Suprapubic skin (tissue), 4 donors: ENCODE results near the gene ROR2. TPM values are rescaled to one million over a fixed set of nuclear protein-coding genes. Genes with fewer than 3 reads are reported as not detected.
A peak's percentile ranks its signal among the peaks of the same experiment; 100 is the strongest.

ENCODE experiments used
- DNase-seq, 2 donors: peaks; one replicate each; pipeline ENCODE4 v3.0.0-alpha.2; 2019; ENCODE audit warnings: low spot score in 2 of 2
- H3K27ac ChIP-seq: fragments of 200-600 bp; sonication (generic); one replicate; pipeline ENCODE4 v1.5.1; 2019
- H3K27me3 ChIP-seq: fragments of 200-600 bp; sonication (generic); one replicate; pipeline ENCODE4 v1.5.1; 2019
- H3K36me3 ChIP-seq: fragments of 200-600 bp; sonication (generic); one replicate; pipeline ENCODE4 v1.5.1; 2019
- H3K4me1 ChIP-seq: fragments of 200-600 bp; sonication (generic); one replicate; pipeline ENCODE4 v1.5.1; 2019
- H3K4me3 ChIP-seq: fragments of 200-600 bp; sonication (generic); one replicate; pipeline ENCODE4 v1.5.1; 2019; ENCODE audit warnings: mild to moderate bottlenecking
- H3K9me3 ChIP-seq: fragments of 200-600 bp; sonication (generic); one replicate; pipeline ENCODE4 v1.5.1; 2019
- EP300 ChIP-seq: sonication (generic); formaldehyde crosslinking; IDR thresholded peaks from one replicate; pipeline ENCODE4 v1.6.1; 2017; ENCODE audit warnings: antibody characterized with exemption
- POLR2A ChIP-seq, 2 donors: fragments of 450-650 bp; IDR thresholded peaks; one replicate each; pipeline ENCODE4 v1.6.1; 2017; ENCODE audit warnings: antibody characterized with exemption in 2 of 2, mild to moderate bottlenecking in 2 of 2, moderate library complexity in 2 of 2
- POLR2AphosphoS5 ChIP-seq, 3 donors: sonication (generic); formaldehyde crosslinking; IDR thresholded peaks; one replicate each; pipeline ENCODE4 v1.6.1; 2017; ENCODE audit warnings: antibody characterized with exemption in 3 of 3
- WGBS: methylation state at CpG from one replicate; pipeline ENCODE4 v1.1.5; 2018; 5-methylcytosine and 5-hydroxymethylcytosine counted together
- total RNA-seq, 4 donors: library from RNA; depleted of rRNA; stranded (reverse); fragments of >200 nt; gene quantifications; one replicate each; pipeline ENCODE4 v1.1.0, GENCODE V29; 2016
- TF ChIP-seq, protein P1 (sequence below), 2 donors: fragments of 200-600 bp in 1 of 2; fragments of 450-650 bp in 1 of 2; sonication (generic) in 1 of 2; IDR thresholded peaks; one replicate each; pipeline ENCODE4 v1.5.1; 2016 to 2019; ENCODE audit warnings: antibody characterized with exemption in 2 of 2, mild to moderate bottlenecking in 1 of 2, moderate library complexity in 1 of 2

The ROR2 gene
- 1 to 10 TPM; 3.3 to 7.3 (median 5.0) TPM for total RNA-seq

DNA sequence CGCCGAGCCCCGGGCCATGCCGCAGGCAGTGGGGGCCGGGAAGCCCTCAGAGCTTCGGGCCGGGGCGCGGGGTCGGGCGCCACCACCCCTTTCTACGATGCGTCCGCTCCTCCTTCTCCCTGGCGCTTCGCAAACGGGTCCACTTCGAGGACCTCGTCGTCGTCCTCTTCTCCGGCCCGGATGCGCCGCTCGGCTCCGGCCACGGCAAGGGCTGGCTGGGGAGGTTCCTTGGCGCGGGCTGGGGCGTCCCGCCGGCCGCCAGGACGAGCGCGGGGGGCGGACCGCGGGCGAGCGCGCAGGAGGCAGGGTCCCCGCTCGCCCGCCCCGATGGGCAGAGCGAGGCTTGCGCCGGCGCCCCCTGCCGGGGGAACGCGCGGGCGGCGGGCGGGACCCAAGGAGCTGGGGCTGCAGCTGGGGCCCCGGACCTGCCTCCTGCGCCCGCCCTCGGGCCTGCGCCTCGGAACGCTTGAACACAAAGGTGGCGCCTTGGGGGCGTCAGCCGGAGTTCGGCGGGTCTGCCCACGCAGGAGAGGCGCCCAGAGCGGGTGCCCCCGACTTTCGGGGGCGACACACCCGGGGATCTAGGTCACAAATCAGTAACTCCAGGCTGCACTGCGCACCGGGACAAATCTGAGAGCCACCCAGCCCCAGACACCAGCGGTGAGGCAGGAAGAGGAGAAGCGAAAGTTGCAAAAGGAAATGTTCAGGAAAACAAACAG lies at the start of gene ROR2:
ROR2 (minus strand) TSS at position 283 of the 719 bp plus-strand sequence.
- peaks cover 36% of the 10 kb centered on the region for H3K4me1 ChIP-seq
- TF ChIP-seq, protein P1, sequence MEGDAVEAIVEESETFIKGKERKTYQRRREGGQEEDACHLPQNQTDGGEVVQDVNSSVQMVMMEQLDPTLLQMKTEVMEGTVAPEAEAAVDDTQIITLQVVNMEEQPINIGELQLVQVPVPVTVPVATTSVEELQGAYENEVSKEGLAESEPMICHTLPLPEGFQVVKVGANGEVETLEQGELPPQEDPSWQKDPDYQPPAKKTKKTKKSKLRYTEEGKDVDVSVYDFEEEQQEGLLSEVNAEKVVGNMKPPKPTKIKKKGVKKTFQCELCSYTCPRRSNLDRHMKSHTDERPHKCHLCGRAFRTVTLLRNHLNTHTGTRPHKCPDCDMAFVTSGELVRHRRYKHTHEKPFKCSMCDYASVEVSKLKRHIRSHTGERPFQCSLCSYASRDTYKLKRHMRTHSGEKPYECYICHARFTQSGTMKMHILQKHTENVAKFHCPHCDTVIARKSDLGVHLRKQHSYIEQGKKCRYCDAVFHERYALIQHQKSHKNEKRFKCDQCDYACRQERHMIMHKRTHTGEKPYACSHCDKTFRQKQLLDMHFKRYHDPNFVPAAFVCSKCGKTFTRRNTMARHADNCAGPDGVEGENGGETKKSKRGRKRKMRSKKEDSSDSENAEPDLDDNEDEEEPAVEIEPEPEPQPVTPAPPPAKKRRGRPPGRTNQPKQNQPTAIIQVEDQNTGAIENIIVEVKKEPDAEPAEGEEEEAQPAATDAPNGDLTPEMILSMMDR (IDR thresholded peaks at IDR 0.05): peak; percentile 55 to 67
- TF ChIP-seq EP300: no peak
- DNase-seq: peak in 1 of 2 donors; percentile 73

DNA sequence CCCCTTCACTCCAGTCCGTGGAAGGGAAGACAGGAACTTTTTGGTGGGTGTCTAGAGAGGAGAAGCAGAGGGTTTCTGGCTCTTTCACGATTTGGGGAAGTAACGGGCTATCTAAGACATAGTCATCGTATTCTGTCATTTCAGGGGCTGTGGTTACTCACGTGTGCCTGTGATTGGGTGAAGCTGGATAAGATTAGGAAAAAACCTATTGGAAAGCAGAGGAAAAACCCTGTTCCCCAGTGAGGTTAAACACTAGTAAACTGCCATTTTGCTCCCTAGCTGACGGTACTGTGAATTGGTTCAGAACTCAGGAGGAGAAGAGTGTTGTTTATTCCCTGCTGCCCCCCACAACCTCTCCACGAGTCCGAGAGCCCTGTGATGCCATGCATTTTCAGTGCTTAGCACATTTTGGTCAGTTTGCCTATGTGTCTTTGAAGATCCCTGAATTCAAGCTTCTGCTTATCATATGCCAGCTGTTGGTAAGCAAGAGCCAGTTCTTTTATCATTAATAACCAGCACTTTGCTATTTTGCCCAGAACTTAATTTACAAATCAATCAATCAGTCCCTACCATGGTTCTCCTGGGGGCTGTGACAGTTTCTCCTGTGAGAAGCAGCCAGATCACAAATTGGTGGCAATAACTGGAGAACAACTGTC lies 45.1 kb upstream of the ROR2 start:
- WGBS: 62% methylated on average over 8 of the region's 8 CpGs
- Histone ChIP-seq H3K4me3 (no peak overlapping the region), H3K4me1 (no peaks in the 10 kb centered on the region), H3K9me3 (no peaks in the 10 kb centered on the region), H3K27me3 (peaks cover 4% of the 10 kb centered on the region), H3K36me3 (no peaks in the 10 kb centered on the region), H3K27ac (no peak overlapping the region)
- DNase-seq: no peak
- TF ChIP-seq EP300 (no peak), POLR2A (IDR thresholded peaks at IDR 0.05) (no peak), POLR2AphosphoS5 (IDR thresholded peaks at IDR 0.05) (no peak)
- TF ChIP-seq, protein P1 (IDR thresholded peaks at IDR 0.05): no peak

More for the DNA sequence above, at the start of gene ROR2:
- H3K36me3 ChIP-seq: no peaks in the 10 kb centered on the region
- H3K4me3 ChIP-seq: peak within 1 kb of the TSS; percentile 65
- no peaks in the 10 kb centered on the region for H3K9me3 ChIP-seq
- WGBS: 2% methylated on average over 10 of the region's 81 CpGs
- peaks cover 29% of the 10 kb centered on the region for H3K27me3 ChIP-seq
- H3K27ac ChIP-seq: peak within 1 kb of the TSS; percentile 69

DNA sequence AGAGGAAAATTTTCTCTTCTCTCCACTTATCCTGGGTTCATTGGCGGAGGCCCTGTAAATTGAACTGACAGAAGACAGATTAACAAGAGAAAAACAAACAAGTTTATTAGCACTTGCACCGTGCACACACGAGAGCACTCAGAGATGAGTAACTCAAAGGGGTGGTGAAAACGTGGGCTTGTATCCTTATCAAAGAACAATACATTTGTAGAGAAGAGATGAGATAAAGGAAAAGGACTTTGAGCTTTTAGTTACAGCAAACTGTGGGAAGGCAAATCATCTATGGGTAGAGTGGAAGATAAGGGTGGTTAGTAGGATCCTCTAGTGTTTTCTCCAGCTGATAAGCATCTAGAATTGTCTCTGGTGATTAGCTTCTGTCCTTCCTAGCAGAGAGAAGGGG lies 44.4 kb upstream of the ROR2 start:
- TF ChIP-seq EP300: no peak
- TF ChIP-seq, protein P1 (IDR thresholded peaks at IDR 0.05): no peak
- no peak for TF ChIP-seq POLR2AphosphoS5 (IDR thresholded peaks at IDR 0.05)
- TF ChIP-seq POLR2A (IDR thresholded peaks at IDR 0.05): no peak
- Histone ChIP-seq H3K27ac (no peak overlapping the region), H3K36me3 (no peaks in the 10 kb centered on the region), H3K27me3 (peaks cover 4% of the 10 kb centered on the region), H3K4me3 (no peak overlapping the region), H3K9me3 (no peaks in the 10 kb centered on the region), H3K4me1 (no peaks in the 10 kb centered on the region)
- DNase-seq: no peak
- 55% methylated on average over 4 of the region's 4 CpGs for WGBS

DNA sequence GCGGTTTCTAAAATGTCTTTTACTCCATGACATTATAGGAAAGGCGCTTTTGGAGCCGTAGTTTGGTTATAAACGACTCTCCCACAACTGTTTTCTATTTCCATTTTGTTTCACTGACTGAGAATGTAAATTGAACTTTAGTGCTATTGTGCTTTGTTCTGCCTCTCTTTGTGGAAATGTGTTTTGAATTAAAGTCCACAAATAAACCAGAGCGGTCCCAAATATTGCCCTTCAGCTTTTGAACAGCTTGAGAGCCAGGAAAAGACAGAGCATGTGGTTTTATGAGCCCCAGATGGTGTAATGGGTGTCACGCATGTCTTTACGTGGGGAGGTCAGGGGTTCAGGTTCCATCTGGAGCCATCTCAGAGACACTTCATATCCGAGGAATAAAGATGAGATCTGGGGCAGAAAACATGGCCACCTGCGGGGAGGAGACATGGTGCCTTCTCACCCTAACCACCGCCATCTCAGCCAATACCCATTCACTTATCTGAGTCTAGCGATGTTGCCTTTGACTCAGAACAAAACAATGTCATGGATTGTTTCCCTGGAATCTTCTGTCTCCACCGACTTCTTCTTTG lies 42.5 kb upstream of the ROR2 start:
- Histone ChIP-seq H3K27ac (peak overlapping the region; percentile 74), H3K4me3 (peak overlapping the region; percentile 28), H3K27me3 (no peaks in the 10 kb centered on the region), H3K4me1 (no peaks in the 10 kb centered on the region), H3K9me3 (no peaks in the 10 kb centered on the region), H3K36me3 (no peaks in the 10 kb centered on the region)
- 48% methylated on average over 12 of the region's 12 CpGs for WGBS
- TF ChIP-seq EP300 (no peak), POLR2AphosphoS5 (IDR thresholded peaks at IDR 0.05) (no peak), POLR2A (IDR thresholded peaks at IDR 0.05) (no peak)
- TF ChIP-seq, protein P1 (IDR thresholded peaks at IDR 0.05): no peak
- no peak for DNase-seq

DNA sequence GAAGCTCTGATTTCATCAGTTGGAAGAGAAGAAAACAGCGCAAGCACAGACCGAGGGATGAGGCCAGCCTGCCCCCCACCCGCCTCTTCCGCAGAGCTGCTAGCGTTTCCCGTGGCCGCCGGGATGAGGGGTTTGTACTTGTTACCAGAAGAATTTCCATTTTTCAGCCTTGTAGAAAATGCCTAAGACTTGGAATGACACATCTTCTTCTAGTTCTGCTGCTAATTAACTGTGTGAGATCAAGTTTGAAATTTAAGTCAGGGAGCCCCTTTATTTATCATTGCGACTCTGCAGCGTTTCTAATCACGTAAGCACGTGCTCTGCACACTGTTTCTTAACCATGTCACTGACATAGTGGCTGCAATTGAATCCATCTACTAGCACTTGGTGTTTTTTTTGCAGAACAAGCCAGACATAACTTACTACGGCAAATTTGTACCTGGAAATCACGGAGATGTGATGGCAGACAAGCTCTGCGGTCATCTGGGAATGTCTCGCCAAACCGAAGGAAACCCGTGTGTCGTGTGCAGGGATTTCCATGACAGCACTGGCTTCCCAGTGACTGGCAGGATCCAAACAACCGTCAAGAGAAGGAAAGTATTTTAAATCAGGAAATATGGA lies 41.8 kb upstream of the ROR2 start:
- no peak for DNase-seq
- TF ChIP-seq EP300: no peak
- TF ChIP-seq, protein P1 (IDR thresholded peaks at IDR 0.05): no peak
- no peak for TF ChIP-seq POLR2AphosphoS5 (IDR thresholded peaks at IDR 0.05)
- no peak for TF ChIP-seq POLR2A (IDR thresholded peaks at IDR 0.05)
- H3K36me3 ChIP-seq: no peaks in the 10 kb centered on the region
- WGBS: 75% methylated on average over 20 of the region's 20 CpGs
- no peaks in the 10 kb centered on the region for H3K9me3 ChIP-seq
- peak overlapping the region; percentile 74 for H3K27ac ChIP-seq
- no peaks in the 10 kb centered on the region for H3K4me1 ChIP-seq
- no peaks in the 10 kb centered on the region for H3K27me3 ChIP-seq
- H3K4me3 ChIP-seq: peak overlapping the region; percentile 28
